IMR-90 (cell line): Measurements from ENCODE around the gene CYYR1. TPM values are rescaled to one million over a fixed set of nuclear protein-coding genes. Genes with fewer than 3 reads are reported as not detected.

ENCODE experiments used
- ATAC-seq: fragments of 200-7000 bp; cut with Tn5 transposase; 2 replicates; pipeline ENCODE4 v1.9.1; 2020; ENCODE audit warnings: low read depth, mild to moderate bottlenecking, moderate library complexity
- BruUV-seq: library from RNA; stranded (reverse); fragments of 400-500 nt; replicated peaks from 2 replicates; lab custom pipeline; 2021; lab: Mats Ljungman, UMichigan
- CTCF ChIA-PET: fragments of 300-600 bp; formaldehyde crosslinking; extraction: SDS; loops from one replicate; lab custom pipeline; 2021; ENCODE audit warnings: antibody characterized with exemption; lab: Yijun Ruan, JAX
- POLR2A ChIA-PET: fragments of 300-600 bp; sonication (Branson Sonifier 250); formaldehyde crosslinking; loops from one replicate; lab custom pipeline; 2022; ENCODE audit warnings: antibody characterized with exemption; ENCODE audit not compliant: unreplicated experiment; lab: Charles Lee
- DNase-seq: peaks from one replicate; pipeline ENCODE4 v3.0.0; 2013
- H2AFZ ChIP-seq: replicated peaks from 2 replicates; pipeline ENCODE3; 2013; ENCODE audit warnings: low read length, mild to moderate bottlenecking; ENCODE audit not compliant: poor library complexity
- H2AK5ac ChIP-seq: 2 replicates; pipeline ENCODE4 v1.6.1; 2013; ENCODE audit warnings: low read depth, low read length, inconsistent platforms
- H2AK9ac ChIP-seq: replicated peaks from 2 replicates; pipeline ENCODE3; 2013; ENCODE audit warnings: mild to moderate bottlenecking, low read depth, low read length, moderate library complexity; ENCODE audit not compliant: poor library complexity
- H2BK120ac ChIP-seq: 2 replicates; pipeline ENCODE4 v1.6.1; 2013; ENCODE audit warnings: low read depth, low read length, inconsistent platforms
- H2BK15ac ChIP-seq: 3 replicates; pipeline ENCODE4 v1.6.1; 2013; ENCODE audit warnings: low read depth, low read length, inconsistent platforms
- H2BK20ac ChIP-seq: 2 replicates; pipeline ENCODE4 v1.6.1; 2013; ENCODE audit warnings: low read depth, mild to moderate bottlenecking, inconsistent platforms, low read length, moderate library complexity
- H2BK5ac ChIP-seq: 2 replicates; pipeline ENCODE4 v1.6.1; 2013; ENCODE audit warnings: mild to moderate bottlenecking, low read depth, low read length, inconsistent platforms; ENCODE audit not compliant: poor library complexity, severe bottlenecking
- H3K14ac ChIP-seq: replicated peaks from 2 replicates; pipeline ENCODE4 v1.6.1; 2013; ENCODE audit warnings: low read depth, low read length, inconsistent platforms
- H3K18ac ChIP-seq: 2 replicates; pipeline ENCODE4 v1.6.1; 2013; ENCODE audit warnings: low read depth, low read length, control low read depth
- H3K23ac ChIP-seq: 2 replicates; pipeline ENCODE4 v1.6.1; 2013; ENCODE audit warnings: low read depth, low read length, inconsistent platforms
- H3K27ac ChIP-seq: 2 replicates; pipeline ENCODE4 v1.5.1; 2013; ENCODE audit warnings: mild to moderate bottlenecking, control low read depth, low read length; ENCODE audit not compliant: insufficient read depth
- H3K27me3 ChIP-seq: 2 replicates; pipeline ENCODE4 v1.6.1; 2013; ENCODE audit warnings: low read length; ENCODE audit not compliant: control insufficient read depth, insufficient read depth
- H3K36me3 ChIP-seq: 2 replicates; pipeline ENCODE4 v1.6.1; 2013; ENCODE audit warnings: low read length, mixed read lengths; ENCODE audit not compliant: control insufficient read depth, insufficient read depth
- H3K4ac ChIP-seq: 2 replicates; pipeline ENCODE4 v1.6.1; 2013; ENCODE audit warnings: low read depth, low read length, inconsistent platforms
- H3K4me1 ChIP-seq: 2 replicates; pipeline ENCODE4 v1.6.1; 2013; ENCODE audit warnings: low read length, mixed read lengths; ENCODE audit not compliant: control insufficient read depth, insufficient read depth
- H3K4me2 ChIP-seq: 2 replicates; pipeline ENCODE4 v1.6.1; 2013; ENCODE audit warnings: low read depth, mild to moderate bottlenecking, control low read depth, low read length, moderate library complexity
- H3K4me3 ChIP-seq: 2 replicates; pipeline ENCODE4 v1.5.1; 2013; ENCODE audit warnings: low read depth, mild to moderate bottlenecking, control low read depth, low read length, moderate library complexity; ENCODE audit not compliant: insufficient read depth
- H3K56ac ChIP-seq: 2 replicates; pipeline ENCODE4 v1.6.1; 2013; ENCODE audit warnings: low read length, inconsistent platforms; ENCODE audit not compliant: insufficient read depth; ENCODE audit errors: extremely low read depth
- H3K79me1 ChIP-seq, 2 experiments: 2 replicates each; pipeline ENCODE4 v1.6.1; 2013; ENCODE audit warnings: low read length in 2 of 2, inconsistent platforms in 1 of 2, low read depth in 1 of 2
- H3K9ac ChIP-seq: 2 replicates; pipeline ENCODE4 v1.6.1; 2013; ENCODE audit warnings: low read depth, low read length, control low read depth
- H3K9me1 ChIP-seq: 2 replicates; pipeline ENCODE4 v1.6.1; 2013; ENCODE audit warnings: low read length, inconsistent platforms; ENCODE audit not compliant: insufficient read depth
- H3K9me3 ChIP-seq: 2 replicates; pipeline ENCODE4 v1.6.1; 2013; ENCODE audit warnings: low read length; ENCODE audit not compliant: control insufficient read depth, insufficient read depth
- H4K20me1 ChIP-seq: 2 replicates; pipeline ENCODE4 v1.6.1; 2013; ENCODE audit warnings: low read length, inconsistent platforms; ENCODE audit not compliant: insufficient read depth
- H4K5ac ChIP-seq: 2 replicates; pipeline ENCODE4 v1.6.1; 2013; ENCODE audit warnings: mild to moderate bottlenecking, low read depth, low read length, control low read depth
- H4K8ac ChIP-seq, 2 experiments: 2 replicates each; pipeline ENCODE4 v1.6.1; 2013; ENCODE audit warnings: low read depth in 2 of 2, low read length in 2 of 2, control low read depth in 1 of 2, inconsistent platforms in 1 of 2
- H4K91ac ChIP-seq: 2 replicates; pipeline ENCODE4 v1.6.1; 2013; ENCODE audit warnings: low read depth, low read length, inconsistent platforms; ENCODE audit not compliant: insufficient read depth
- USF2 ChIP-seq: fragments of 150-350 bp; IDR thresholded peaks from 2 replicates; pipeline ENCODE4 v1.6.1; 2017; ENCODE audit warnings: mild to moderate bottlenecking, antibody characterized with exemption, low read length, low read depth
- WGBS, 2 experiments: methylation state at CpG; one replicate each; pipeline versions ENCODE4 v1.1.5 to v1.1.7; 2013; ENCODE audit warnings: missing lambda C conversion rate in 2 of 2; ENCODE audit not compliant: insufficient read length in 1 of 2; ENCODE audit errors: extremely low coverage in 2 of 2; 5-methylcytosine and 5-hydroxymethylcytosine counted together
- dilution Hi-C: fragments of 300-500 bp; cut with HindIII; formaldehyde crosslinking; loops from one replicate; pipeline ENCODE4 v1.14.3; 2018; ENCODE audit warnings: low sequenced_read_pairs; ENCODE audit not compliant: unreplicated experiment
- in situ Hi-C: fragments of 300-500 bp; cut with MboI; formaldehyde crosslinking; loops from 3 replicates; pipeline ENCODE4 v1.14.3; 2019; ENCODE audit warnings: low sequenced_read_pairs, inconsistent platforms, mixed read lengths
- intact Hi-C: fragments of 100-400 bp; cut with micrococcal nuclease; formaldehyde crosslinking; loops from 2 replicates; pipeline ENCODE4 v1.10.0; 2022
- polyA plus RNA-seq, 3 experiments: library from polyadenylated mRNA; depleted of rRNA; stranded (reverse); fragments of >200 nt; gene quantifications; 2 replicates each; pipeline ENCODE4 v1.2.3, GENCODE V29; 2012; ENCODE audit warnings: low replicate concordance in 1 of 3
- total RNA-seq: library from RNA; depleted of rRNA; stranded (reverse); fragments of >200 nt; gene quantifications from 2 replicates; pipeline ENCODE4 v1.2.3, GENCODE V29; 2012

CYYR1 gene
- total and polyA plus RNA-seq, 2 of the 4 experiments (the other 2 are of a cell fraction) = not detected

DNA sequence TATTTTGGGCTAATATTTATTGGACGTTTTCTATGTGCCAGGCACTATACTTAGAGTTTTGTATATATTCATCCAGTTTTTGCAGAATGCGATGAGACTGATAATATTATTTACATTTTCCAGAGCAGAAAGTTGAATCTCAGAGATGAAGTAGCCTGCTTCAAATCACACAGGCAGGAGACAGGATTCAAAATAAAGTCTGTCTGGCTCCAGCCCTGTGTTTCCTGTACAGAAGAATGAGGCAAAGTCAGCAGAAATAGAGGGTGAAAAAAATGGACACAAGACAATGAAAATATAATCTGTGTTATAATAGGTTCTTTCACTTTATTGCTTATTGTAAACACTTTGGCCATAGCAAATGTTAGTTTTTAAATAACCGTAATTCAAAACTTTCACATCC lies 107.2 kb downstream of the CYYR1 start:
- in situ Hi-C loops = no loop called here
- no peak overlapping the region for H2AK5ac ChIP-seq

More for the DNA sequence above, 107.2 kb downstream of the CYYR1 start:
- Histone ChIP-seq H4K91ac (no peak overlapping the region), H2AK9ac (no peak overlapping the region), H4K20me1 (no peaks in the 10 kb centered on the region), H3K56ac (no peak overlapping the region), H3K9me1 (no peaks in the 10 kb centered on the region), H3K79me1 (no peaks in the 10 kb centered on the region), H3K4ac (no peak overlapping the region), H3K27me3 (no peaks in the 10 kb centered on the region), H3K36me3 (no peaks in the 10 kb centered on the region), H3K9me3 (no peaks in the 10 kb centered on the region), H2AFZ (no peak overlapping the region), H2BK20ac (no peak overlapping the region), H4K8ac (no peak overlapping the region), H2BK120ac (no peak overlapping the region), H2BK5ac (no peak overlapping the region), H3K4me3 (no peak overlapping the region), H4K5ac (no peak overlapping the region), H3K27ac (no peak overlapping the region), H3K23ac (no peak overlapping the region), H3K18ac (no peak overlapping the region), H3K9ac (no peak overlapping the region), H3K4me1 (no peaks in the 10 kb centered on the region), H3K14ac (no peak overlapping the region), H2BK15ac (no peak overlapping the region), H3K4me2 (no peak overlapping the region)
- DNase-seq = no peak
- intact Hi-C loops (no loop called here), dilution Hi-C loops (no loop called here)
- CTCF ChIA-PET = no interaction called here
- no TSS peak for BruUV-seq
- no peak for ATAC-seq
- WGBS, 2 experiments = no CpG with 5 or more reads among the region's 3 CpGs
- POLR2A ChIA-PET = interaction anchor here (0.6 kb wide), 1 partner anchor 456 kb away, joined by 6 read pairs; no protein-coding TSS in a partner anchor
- no peak for TF ChIP-seq USF2
